Kidney (tissue), 14 donors: Measurements from ENCODE around the gene UCHL5. TPM values are rescaled to one million over a fixed set of nuclear protein-coding genes. Genes with fewer than 3 reads are reported as not detected.

Experiments used
- DNase-seq, 5 donors: peaks; one replicate each; pipeline ENCODE4 v3.0.0-alpha.2; 2013 to 2020
- FAIRE-seq: peaks from 2 replicates; lab custom pipeline; 2012; peaks lifted over from hg19 to GRCh38; lab: Jason Lieb, UNC
- H3K27ac ChIP-seq, 2 donors: one replicate each; pipeline ENCODE4 v1.7.0; 2013; ENCODE audit warnings: low read depth in 2 of 2, low read length in 2 of 2, inconsistent platforms in 1 of 2
- H3K27me3 ChIP-seq: one replicate; pipeline ENCODE4 v1.7.1; 2013; ENCODE audit warnings: low read length, inconsistent platforms; ENCODE audit not compliant: control insufficient read depth, insufficient read depth
- H3K36me3 ChIP-seq, 3 donors: one replicate each; pipeline versions ENCODE4 v1.7.0 to v1.7.1; 2013; ENCODE audit warnings: low read length in 3 of 3, control low read depth in 1 of 3, inconsistent platforms in 1 of 3; ENCODE audit not compliant: insufficient read depth in 3 of 3, control insufficient read depth in 2 of 3
- H3K4me1 ChIP-seq, 3 donors: one replicate each; pipeline versions ENCODE4 v1.7.0 to v1.7.1; 2013; ENCODE audit warnings: low read length in 3 of 3, inconsistent platforms in 1 of 3, low read depth in 1 of 3; ENCODE audit not compliant: control insufficient read depth in 2 of 3, insufficient read depth in 2 of 3
- H3K4me3 ChIP-seq, 3 donors: one replicate each; pipeline versions ENCODE4 v1.7.0 to v1.8.1; 2013; ENCODE audit warnings: low read length in 3 of 3, control low read depth in 1 of 3, inconsistent platforms in 1 of 3
- H3K9ac ChIP-seq, 3 donors: one replicate each; pipeline versions ENCODE4 v1.7.0 to v1.7.1; 2013; ENCODE audit warnings: low read length in 3 of 3, control low read depth in 1 of 3, inconsistent platforms in 1 of 3
- H3K9me3 ChIP-seq, 3 donors: one replicate each; pipeline versions ENCODE4 v1.7.0 to v1.7.1; 2013; ENCODE audit warnings: low read length in 3 of 3, control low read depth in 1 of 3, inconsistent platforms in 1 of 3; ENCODE audit not compliant: control insufficient read depth in 2 of 3, insufficient read depth in 1 of 3
- CTCF ChIP-seq: IDR thresholded peaks from 3 replicates; pipeline ENCODE4 v1.5.1; 2012; ENCODE audit warnings: mild to moderate bottlenecking, moderate library complexity, borderline replicate concordance; ENCODE audit not compliant: insufficient read depth; ENCODE audit errors: extremely low read depth
- intact Hi-C: fragments of 100-400 bp; cut with DNase I; formaldehyde crosslinking; loops from one replicate; pipeline ENCODE4 v1.11.1; 2022
- polyA plus RNA-seq: library from polyadenylated mRNA; stranded (reverse); fragments of 350-450 nt; fragmentation: Illumina TruSeq; extraction: RNeasy Lipid Tissue Mini Kit (QIAGEN cat#74804); gene quantifications from one replicate; pipeline ENCODE4 v1.2.3, GENCODE V29; 2014; ENCODE audit warnings: low read depth, low replicate concordance; ENCODE audit not compliant: insufficient read depth
- total RNA-seq: library from RNA; stranded (reverse); fragmentation: NEBNext Ultra II Directional; extraction: Animal tissue kit (Norgen Biotek cat#: 25700); gene quantifications from one replicate; pipeline ENCODE4 v1.2.1, GENCODE V29; 2021
- donor health status: control.
- donor health status: control.
- donor health status: control.
- donor health status: control.
- donor health status: control.
- donor health status: DM: yes; HTN: yes; CAD: no.
- donor health status: Normal renal cell carcinoma (clear cell type).

UCHL5 gene
- total and polyA plus RNA-seq, 2 donors from 2014 or later = 15.2 to 26.4 TPM

GRCh38 chr1:193104907-193105820 is 46.0 kb upstream of the UCHL5 start, which contains the start of gene GLRX2:
Gene GLRX2, minus strand, starts transcription at chr1:193105414. Its CDS starts 32 bp downstream, at chr1:193105382.
- Histone ChIP-seq H3K4me1 (peaks cover 0 to 10% (median 8%) of the 10 kb centered on the region in 3 donors), H3K4me3 (peak within 1 kb of the TSS; percentile 68 to 99 (median 92)), H3K9ac (peak within 1 kb of the TSS; percentile 54 to 98 (median 98)), H3K9me3 (no peaks in the 10 kb centered on the region), H3K27ac (peak within 1 kb of the TSS; percentile 93), H3K27me3 (no peaks in the 10 kb centered on the region), H3K36me3 (peaks cover 0 to 4% (median 2%) of the 10 kb centered on the region in 3 donors)
- peak; percentile 87 to 95 (median 93) for DNase-seq
- no peak for TF ChIP-seq CTCF
- no peak for FAIRE-seq
- intact Hi-C loops = no loop called here

- peak; percentile 33 to 76 (median 61) for DNase-seq
- Histone ChIP-seq H3K27ac (peak overlapping the region; percentile 93), H3K27me3 (no peaks in the 10 kb centered on the region), H3K9ac (peak overlapping the region; percentile 54 to 98 (median 98)), H3K9me3 (no peaks in the 10 kb centered on the region), H3K36me3 (peaks cover 4 to 8% (median 4%) of the 10 kb centered on the region in 3 donors), H3K4me3 (peak overlapping the region; percentile 61 to 99 (median 92)), H3K4me1 (peaks cover 0 to 10% (median 8%) of the 10 kb centered on the region in 3 donors)
- intact Hi-C loops = no loop called here
- TF ChIP-seq CTCF = no peak
- no peak for FAIRE-seq
Measured at GRCh38 chr1:193104502-193104906, 45.3 kb upstream of the UCHL5 start.

GRCh38 chr1:193103759-193104501 is 44.8 kb upstream of the UCHL5 start:
- DNase-seq = peak in 1 of 5 donors; percentile 7
- TF ChIP-seq CTCF = no peak
- Histone ChIP-seq H3K9me3 (no peaks in the 10 kb centered on the region), H3K4me1 (peaks cover 0 to 10% (median 8%) of the 10 kb centered on the region in 3 donors), H3K4me3 (peak overlapping the region; percentile 61 to 99 (median 92)), H3K27me3 (no peaks in the 10 kb centered on the region), H3K27ac (peak overlapping the region; percentile 93), H3K9ac (peak overlapping the region; percentile 12 to 98 (median 98)), H3K36me3 (peaks cover 4 to 11% (median 4%) of the 10 kb centered on the region in 3 donors)
- intact Hi-C loops = no loop called here
- FAIRE-seq = no peak
